Loucy (cell line): ENCODE data around the gene IFT27.

Source experiments
- H2AFZ ChIP-seq: fragments of 200-600 bp; sonication (generic); 2 replicates; pipeline ENCODE4 v1.6.0; 2016; ENCODE audit warnings: antibody characterized with exemption, mild to moderate bottlenecking, low read length, moderate library complexity
- H3F3A ChIP-seq: fragments of 200-600 bp; 2 replicates; pipeline ENCODE4 v1.6.0; 2016; ENCODE audit warnings: antibody characterized with exemption, low read depth, mild to moderate bottlenecking
- H3K27me3 ChIP-seq: fragments of 200-600 bp; sonication (generic); 2 replicates; pipeline ENCODE4 v1.6.1; 2014; ENCODE audit warnings: low read length, mild to moderate bottlenecking; ENCODE audit not compliant: insufficient read depth, poor library complexity, severe bottlenecking
- H3K36me3 ChIP-seq: fragments of 200-600 bp; sonication (generic); 2 replicates; pipeline ENCODE4 v1.6.1; 2016; ENCODE audit warnings: low read length; ENCODE audit not compliant: insufficient read depth
- H3K4me1 ChIP-seq: fragments of 200-600 bp; sonication (generic); 2 replicates; pipeline ENCODE4 v1.5.1; 2014; ENCODE audit warnings: low read length, mild to moderate bottlenecking; ENCODE audit not compliant: insufficient read depth, poor library complexity, severe bottlenecking
- H3K4me2 ChIP-seq: fragments of 200-600 bp; sonication (generic); 2 replicates; pipeline ENCODE4 v1.6.0; 2014; ENCODE audit warnings: antibody characterized with exemption, low read length, low read depth, mild to moderate bottlenecking; ENCODE audit not compliant: poor library complexity, severe bottlenecking
- H3K4me3 ChIP-seq: fragments of 200-600 bp; sonication (generic); 2 replicates; pipeline ENCODE4 v1.5.1; 2014; ENCODE audit warnings: low read length, mild to moderate bottlenecking, mixed read lengths; ENCODE audit not compliant: poor library complexity, severe bottlenecking
- H3K79me2 ChIP-seq: fragments of 200-600 bp; sonication (generic); 2 replicates; pipeline ENCODE4 v1.6.1; 2014; ENCODE audit warnings: low read length; ENCODE audit not compliant: insufficient read depth
- H3K9ac ChIP-seq: fragments of 200-600 bp; sonication (generic); 2 replicates; pipeline ENCODE4 v1.6.0; 2014; ENCODE audit warnings: mild to moderate bottlenecking, low read depth, low read length, moderate library complexity; ENCODE audit not compliant: poor library complexity, severe bottlenecking
- H3K9me2 ChIP-seq: fragments of 200-600 bp; sonication (generic); replicated peaks from 2 replicates; pipeline ENCODE4 v1.6.1; 2016; ENCODE audit warnings: low read depth, low read length, mixed read lengths
- H3K9me3 ChIP-seq: fragments of 200-600 bp; sonication (generic); 2 replicates; pipeline ENCODE4 v1.6.1; 2014; ENCODE audit warnings: mild to moderate bottlenecking, antibody characterized with exemption, low read length, low read depth; ENCODE audit not compliant: insufficient read depth
- H4K20me1 ChIP-seq: fragments of 200-600 bp; sonication (generic); 2 replicates; pipeline ENCODE4 v1.6.0; 2014; ENCODE audit warnings: antibody characterized with exemption, low read length, mild to moderate bottlenecking; ENCODE audit not compliant: insufficient read depth, poor library complexity, severe bottlenecking
- EZH2phosphoT487 ChIP-seq: fragments of 200-600 bp; IDR thresholded peaks from 2 replicates; pipeline ENCODE4 v1.6.1; 2018; ENCODE audit warnings: antibody characterized with exemption, mild to moderate bottlenecking, moderate library complexity, borderline replicate concordance
- TF ChIP-seq, protein P1 (sequence below): fragments of 200-600 bp; sonication (generic); conservative IDR thresholded peaks from 2 replicates; pipeline ENCODE4 v1.5.1; 2014; ENCODE audit warnings: mild to moderate bottlenecking, antibody characterized with exemption, low read length

Gene IFT27

DNA sequence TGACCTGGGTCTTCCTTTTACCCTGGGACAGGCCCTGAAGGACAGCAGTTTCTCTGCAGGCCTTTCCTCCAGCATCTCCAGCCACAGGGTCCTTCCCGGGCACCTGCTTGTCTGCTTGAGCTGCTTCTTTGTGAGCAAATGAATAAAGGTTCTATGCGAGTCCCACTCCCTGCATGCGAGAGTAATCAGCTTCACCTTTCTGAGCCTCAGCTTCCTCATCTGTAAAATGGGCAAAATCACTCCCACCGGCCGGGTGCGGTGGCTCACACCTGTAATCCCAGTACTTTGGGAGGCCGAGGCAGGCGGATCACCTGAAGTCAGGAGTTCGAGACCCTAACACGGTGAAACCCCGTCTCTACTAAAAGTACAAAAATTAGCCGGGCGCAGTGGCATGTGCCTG, 31.1 kb downstream of the IFT27 start:
- Histone ChIP-seq H3K4me3 (no peak overlapping the region), H3K9ac (no peak overlapping the region), H3K9me2 (no peaks in the 10 kb centered on the region), H3K4me2 (no peak overlapping the region), H3K9me3 (no peaks in the 10 kb centered on the region), H3F3A (no peaks in the 10 kb centered on the region), H3K79me2 (no peaks in the 10 kb centered on the region), H3K27me3 (no peaks in the 10 kb centered on the region), H3K4me1 (no peaks in the 10 kb centered on the region), H2AFZ (no peak overlapping the region), H4K20me1 (no peaks in the 10 kb centered on the region), H3K36me3 (no peaks in the 10 kb centered on the region)
- no peak for TF ChIP-seq EZH2phosphoT487
- TF ChIP-seq, protein P1, sequence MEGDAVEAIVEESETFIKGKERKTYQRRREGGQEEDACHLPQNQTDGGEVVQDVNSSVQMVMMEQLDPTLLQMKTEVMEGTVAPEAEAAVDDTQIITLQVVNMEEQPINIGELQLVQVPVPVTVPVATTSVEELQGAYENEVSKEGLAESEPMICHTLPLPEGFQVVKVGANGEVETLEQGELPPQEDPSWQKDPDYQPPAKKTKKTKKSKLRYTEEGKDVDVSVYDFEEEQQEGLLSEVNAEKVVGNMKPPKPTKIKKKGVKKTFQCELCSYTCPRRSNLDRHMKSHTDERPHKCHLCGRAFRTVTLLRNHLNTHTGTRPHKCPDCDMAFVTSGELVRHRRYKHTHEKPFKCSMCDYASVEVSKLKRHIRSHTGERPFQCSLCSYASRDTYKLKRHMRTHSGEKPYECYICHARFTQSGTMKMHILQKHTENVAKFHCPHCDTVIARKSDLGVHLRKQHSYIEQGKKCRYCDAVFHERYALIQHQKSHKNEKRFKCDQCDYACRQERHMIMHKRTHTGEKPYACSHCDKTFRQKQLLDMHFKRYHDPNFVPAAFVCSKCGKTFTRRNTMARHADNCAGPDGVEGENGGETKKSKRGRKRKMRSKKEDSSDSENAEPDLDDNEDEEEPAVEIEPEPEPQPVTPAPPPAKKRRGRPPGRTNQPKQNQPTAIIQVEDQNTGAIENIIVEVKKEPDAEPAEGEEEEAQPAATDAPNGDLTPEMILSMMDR: no peak

DNA sequence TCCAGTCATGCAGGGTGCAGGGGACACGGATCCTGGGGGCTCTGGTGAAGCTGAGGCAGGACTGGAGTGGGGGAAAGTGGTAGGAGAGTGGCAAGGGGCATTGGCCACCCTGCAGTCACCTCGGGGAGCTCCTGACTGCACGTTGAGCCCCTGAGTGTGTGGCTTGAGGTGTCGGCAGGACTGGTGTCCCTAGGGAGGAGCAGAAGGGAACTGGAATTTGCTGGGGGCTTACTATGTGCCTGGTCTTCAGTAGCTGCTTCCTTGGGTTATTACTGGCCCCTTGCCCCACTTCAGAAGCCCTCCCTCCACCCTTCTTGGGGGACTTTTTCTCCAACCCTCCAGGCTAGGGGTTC, 31.5 kb downstream of the IFT27 start:
- H3K9me3 ChIP-seq: no peaks in the 10 kb centered on the region
- no peaks in the 10 kb centered on the region for H3K79me2 ChIP-seq
- no peaks in the 10 kb centered on the region for H3K9me2 ChIP-seq
- H3K4me2 ChIP-seq: no peak overlapping the region
- H3K36me3 ChIP-seq: no peaks in the 10 kb centered on the region
- H3K27me3 ChIP-seq: no peaks in the 10 kb centered on the region
- H4K20me1 ChIP-seq: no peaks in the 10 kb centered on the region
- no peaks in the 10 kb centered on the region for H3F3A ChIP-seq
- TF ChIP-seq EZH2phosphoT487: no peak
- TF ChIP-seq, protein P1: no peak
- H3K4me1 ChIP-seq: no peaks in the 10 kb centered on the region
- no peak overlapping the region for H3K9ac ChIP-seq
- H3K4me3 ChIP-seq: no peak overlapping the region
- H2AFZ ChIP-seq: no peak overlapping the region

DNA sequence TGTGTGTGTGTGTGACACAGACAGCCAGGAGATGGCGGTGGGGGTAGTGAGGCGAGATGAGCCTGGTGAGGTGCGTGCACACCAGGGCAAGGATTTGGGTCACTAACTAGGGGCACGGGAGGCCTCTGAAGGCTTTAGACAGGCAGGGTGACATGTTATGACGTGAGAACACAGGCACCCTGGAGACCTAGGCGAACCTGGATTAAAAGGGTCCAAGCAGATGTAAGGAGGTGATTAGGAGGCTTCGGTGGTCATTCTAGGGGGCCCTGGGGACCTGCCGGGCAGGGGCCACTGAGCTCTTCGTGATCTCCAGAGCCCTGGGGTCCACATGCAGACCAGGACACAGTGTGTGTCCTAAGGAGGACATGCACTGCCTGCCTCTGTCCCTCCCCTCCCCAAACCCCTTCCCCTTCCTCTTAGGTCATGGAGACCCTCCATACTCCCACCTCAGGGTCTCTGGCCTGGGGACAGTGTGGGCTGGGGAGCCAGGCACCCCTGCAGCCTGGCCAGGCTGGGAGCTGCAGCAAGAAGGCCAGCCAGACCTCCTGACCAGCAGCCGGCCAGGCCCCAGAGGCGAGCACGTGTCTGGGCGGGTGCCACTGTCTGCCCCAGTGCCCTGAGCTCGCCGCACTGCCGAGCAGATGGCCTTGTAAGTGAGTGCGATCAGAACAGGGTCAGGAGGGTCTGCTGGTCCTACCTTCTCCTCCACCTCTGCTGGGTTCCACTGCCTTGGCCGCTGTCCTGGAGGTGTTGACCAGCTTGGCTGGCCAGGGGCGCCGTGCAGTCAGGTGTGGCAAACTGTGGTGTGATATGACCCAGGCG, 32.1 kb downstream of the IFT27 start:
- Histone ChIP-seq H3K4me3 (no peak overlapping the region), H3K4me1 (no peaks in the 10 kb centered on the region), H3K9ac (no peak overlapping the region), H3K9me3 (no peaks in the 10 kb centered on the region), H2AFZ (no peak overlapping the region), H3K79me2 (no peaks in the 10 kb centered on the region), H3K4me2 (no peak overlapping the region), H3K9me2 (no peaks in the 10 kb centered on the region), H3F3A (no peaks in the 10 kb centered on the region), H3K27me3 (no peaks in the 10 kb centered on the region), H4K20me1 (no peaks in the 10 kb centered on the region), H3K36me3 (no peaks in the 10 kb centered on the region)
- TF ChIP-seq, protein P1: no peak
- no peak for TF ChIP-seq EZH2phosphoT487
